GM23338 (cell line): ENCODE data around the gene POLR3E. TPM values are rescaled to one million over a fixed set of nuclear protein-coding genes. Genes with fewer than 3 reads are reported as not detected.

Experiments
- ATAC-seq: fragments of 200-7000 bp; cut with Tn5 transposase; 3 replicates; pipeline ENCODE4 v1.9.1; 2020
- DNase-seq: peaks from one replicate; pipeline ENCODE4 v3.0.0-alpha.2; 2015; ENCODE audit warnings: low spot score
- H2AFZ ChIP-seq: fragments of 200-600 bp; sonication (generic); 2 replicates; pipeline ENCODE4 v1.8.0; 2016; ENCODE audit warnings: antibody characterized with exemption, mild to moderate bottlenecking, moderate library complexity
- H3F3A ChIP-seq: fragments of 200-600 bp; sonication (generic); replicated peaks from 2 replicates; pipeline ENCODE4 v1.8.0; 2017; ENCODE audit warnings: antibody characterized with exemption, mixed run types, low read depth
- H3K27ac ChIP-seq: fragments of 200-600 bp; sonication (generic); 2 replicates; pipeline ENCODE4 v1.6.1; 2016; ENCODE audit warnings: low read depth
- H3K27me3 ChIP-seq: fragments of 200-600 bp; sonication (generic); 2 replicates; pipeline ENCODE4 v1.8.0; 2016; ENCODE audit warnings: mild to moderate bottlenecking, mixed run types, moderate library complexity; ENCODE audit not compliant: insufficient read depth
- H3K36me3 ChIP-seq: fragments of 200-600 bp; sonication (generic); 2 replicates; pipeline ENCODE4 v1.8.0; 2016; ENCODE audit warnings: mild to moderate bottlenecking; ENCODE audit not compliant: insufficient read depth
- H3K4me1 ChIP-seq: fragments of 200-600 bp; sonication (generic); 2 replicates; pipeline ENCODE4 v1.8.0; 2016; ENCODE audit warnings: mild to moderate bottlenecking, moderate library complexity; ENCODE audit not compliant: insufficient read depth
- H3K4me2 ChIP-seq: fragments of 200-600 bp; sonication (generic); 2 replicates; pipeline ENCODE4 v1.7.1; 2017; ENCODE audit warnings: mixed run types
- H3K4me3 ChIP-seq: fragments of 200-600 bp; sonication (generic); 2 replicates; pipeline ENCODE4 v1.6.1; 2016; ENCODE audit warnings: mixed run types
- H3K79me2 ChIP-seq: fragments of 200-600 bp; sonication (generic); replicated peaks from 2 replicates; pipeline ENCODE4 v1.8.0; 2017; ENCODE audit warnings: mild to moderate bottlenecking; ENCODE audit not compliant: insufficient read depth
- H3K9me2 ChIP-seq: fragments of 200-600 bp; sonication (generic); 2 replicates; pipeline ENCODE4 v1.8.0; 2017; ENCODE audit not compliant: insufficient read depth
- H4K20me1 ChIP-seq: fragments of 200-600 bp; sonication (generic); replicated peaks from 2 replicates; pipeline ENCODE4 v1.8.0; 2017; ENCODE audit warnings: mild to moderate bottlenecking; ENCODE audit not compliant: insufficient read depth
- H3K27ac Mint-ChIP-seq: 2 replicates; pipeline ENCODE4 v1.8.0; 2020; ENCODE audit warnings: inconsistent platforms, mild to moderate bottlenecking, moderate library complexity, mixed read lengths
- H3K27me3 Mint-ChIP-seq: 3 replicates; pipeline ENCODE4 v1.8.0; 2022; ENCODE audit warnings: low read depth, mild to moderate bottlenecking, moderate library complexity, mixed read lengths, inconsistent platforms; ENCODE audit not compliant: insufficient read depth, poor library complexity
- H3K36me3 Mint-ChIP-seq: 3 replicates; pipeline ENCODE4 v1.8.0; 2021; ENCODE audit warnings: low read depth, mild to moderate bottlenecking, inconsistent platforms, moderate library complexity, mixed read lengths
- H3K4me1 Mint-ChIP-seq: 3 replicates; pipeline ENCODE4 v1.8.0; 2020; ENCODE audit warnings: mild to moderate bottlenecking, inconsistent platforms, mixed read lengths
- H3K4me3 Mint-ChIP-seq: 3 replicates; pipeline ENCODE4 v1.8.0; 2021; ENCODE audit warnings: moderate library complexity, mild to moderate bottlenecking, inconsistent platforms, mixed read lengths
- H3K9me3 Mint-ChIP-seq: 3 replicates; pipeline ENCODE4 v1.8.0; 2020; ENCODE audit warnings: moderate library complexity, mild to moderate bottlenecking, inconsistent platforms, mixed read lengths
- CREB1 ChIP-seq: fragments of 250-450 bp; sonication (Bioruptor Pico); IDR thresholded peaks from 2 replicates; pipeline ENCODE4 v1.5.0; 2020; ENCODE audit warnings: low read depth, mild to moderate bottlenecking, moderate library complexity
- CTCF ChIP-seq, 2 experiments: fragments of 200-600 bp in 1 of 2; sonication (generic) in 1 of 2; conservative IDR thresholded peaks; 2 replicates each; pipeline versions ENCODE4 v1.5.1 to v1.6.1; 2016 to 2017; ENCODE audit warnings: antibody characterized with exemption in 2 of 2, low read depth in 2 of 2, mild to moderate bottlenecking in 2 of 2, moderate library complexity in 1 of 2
- EZH2 ChIP-seq: fragments of 200-600 bp; sonication (generic); IDR thresholded peaks from one replicate; pipeline ENCODE4 v1.8.0; 2017; ENCODE audit warnings: antibody characterized with exemption, mild to moderate bottlenecking, low read depth; ENCODE audit not compliant: unreplicated experiment
- JUNB ChIP-seq: IDR thresholded peaks from one replicate; pipeline ENCODE4 v1.6.1; 2016; ENCODE audit warnings: antibody characterized with exemption; ENCODE audit not compliant: unreplicated experiment
- NANOG ChIP-seq: IDR thresholded peaks from 2 replicates; pipeline ENCODE4 v1.6.1; 2016; ENCODE audit warnings: antibody characterized with exemption, borderline replicate concordance
- POLR2AphosphoS5 ChIP-seq: IDR thresholded peaks from 2 replicates; pipeline ENCODE4 v1.6.1; 2016; ENCODE audit warnings: antibody characterized with exemption, low read depth
- REST ChIP-seq: IDR thresholded peaks from one replicate; pipeline ENCODE4 v1.6.1; 2018; ENCODE audit warnings: antibody characterized with exemption; ENCODE audit not compliant: unreplicated experiment
- STAT1 ChIP-seq: IDR thresholded peaks from one replicate; pipeline ENCODE4 v1.6.1; 2016; ENCODE audit warnings: antibody characterized with exemption; ENCODE audit not compliant: unreplicated experiment
- ZNF114 ChIP-seq: fragments of 250-450 bp; sonication (Bioruptor Pico); IDR thresholded peaks from 2 replicates; pipeline ENCODE4 v1.5.0; 2020; ENCODE audit warnings: mild to moderate bottlenecking, moderate library complexity
- ZNF331 ChIP-seq: fragments of 250-450 bp; sonication (Bioruptor Pico); IDR thresholded peaks from 2 replicates; pipeline ENCODE4 v1.5.0; 2020; ENCODE audit warnings: low read depth, mild to moderate bottlenecking, moderate library complexity
- polyA plus RNA-seq: library from polyadenylated mRNA; unstranded; fragments of >200 nt; fragmentation: Nextera tagmentation; extraction: Ambion mirVana; gene quantifications from 2 replicates; pipeline ENCODE4 v1.2.1, GENCODE V29; 2016
- total RNA-seq: library from RNA; depleted of rRNA; stranded (reverse); fragments of >200 nt; shearing (Covaris generic); gene quantifications from 2 replicates; pipeline ENCODE4 v1.2.3, GENCODE V29; 2014

Gene POLR3E
- total and polyA plus RNA-seq, 2 experiments from 2014 or later = 62.7 to 141 TPM

- H3K79me2 ChIP-seq = peaks cover 67% of the 10 kb centered on the region
- H3K27ac ChIP-seq = peak overlapping the region; percentile 87
- Mint-ChIP-seq H3K27ac (peak overlapping the region; percentile 81), H3K9me3 (peaks cover 3% of the 10 kb centered on the region; the same call in 1 of the 3 replicates), H3K4me1 (peaks cover 30% of the 10 kb centered on the region), H3K4me3 (no peak overlapping the region; the same call in 2 of the 3 replicates), H3K27me3 (no peaks in the 10 kb centered on the region), H3K36me3 (peaks cover 40% of the 10 kb centered on the region)
- no peak for TF ChIP-seq POLR2AphosphoS5
- no peak for TF ChIP-seq EZH2
- H3K4me3 ChIP-seq = no peak overlapping the region
- H4K20me1 ChIP-seq = peaks cover 6% of the 10 kb centered on the region
- H3K27me3 ChIP-seq = no peaks in the 10 kb centered on the region
- no peak for DNase-seq
- no peaks in the 10 kb centered on the region for H3F3A ChIP-seq
- no peaks in the 10 kb centered on the region; the same call in 1 of the 2 replicates for H3K9me2 ChIP-seq
- H3K4me2 ChIP-seq = peak overlapping the region; percentile 20
- no peak; the same call in 2 of the 3 replicates for ATAC-seq
- peaks cover 17% of the 10 kb centered on the region for H3K36me3 ChIP-seq
- H3K4me1 ChIP-seq = peaks cover 29% of the 10 kb centered on the region
- H2AFZ ChIP-seq = no peak overlapping the region
Measured at GRCh38 chr16:22353933-22354541, 56.8 kb downstream of the POLR3E start.

- no peak overlapping the region for H3K4me2 ChIP-seq
- no peaks in the 10 kb centered on the region for H3K27me3 ChIP-seq
- Mint-ChIP-seq H3K4me3 (no peak overlapping the region), H3K36me3 (peaks cover 27% of the 10 kb centered on the region; the same call in 2 of the 3 replicates), H3K4me1 (peaks cover 37% of the 10 kb centered on the region), H3K9me3 (peaks cover 3% of the 10 kb centered on the region; the same call in 1 of the 3 replicates), H3K27me3 (no peaks in the 10 kb centered on the region), H3K27ac (no peak overlapping the region)
- no peak overlapping the region for H3K4me3 ChIP-seq
- peak overlapping the region; percentile 35; the same call in 1 of the 2 replicates for H3K27ac ChIP-seq
- peaks cover 1% of the 10 kb centered on the region for H4K20me1 ChIP-seq
- H3K9me2 ChIP-seq = no peaks in the 10 kb centered on the region; the same call in 1 of the 2 replicates
- ATAC-seq = no peak
- no peak for TF ChIP-seq JUNB
- no peak for TF ChIP-seq ZNF331 (CRISPR knock-in tag)
- no peak for TF ChIP-seq REST
- no peak for TF ChIP-seq CREB1 (CRISPR knock-in tag)
- TF ChIP-seq POLR2AphosphoS5 = no peak
- no peak for TF ChIP-seq ZNF114 (CRISPR knock-in tag)
- no peak for TF ChIP-seq CTCF (conservative IDR thresholded peaks at IDR 0.05; ENCODE audit: low read depth in 2 of 2)
- TF ChIP-seq STAT1 = no peak
- TF ChIP-seq NANOG = no peak
- H3K79me2 ChIP-seq = peaks cover 76% of the 10 kb centered on the region
- peaks cover 44% of the 10 kb centered on the region for H3K4me1 ChIP-seq
- H2AFZ ChIP-seq = no peak overlapping the region
- 0 out of 2 replicates have a peak, but pooled peaks cover 4% of the 10 kb centered on the region for H3F3A ChIP-seq
- peaks cover 11% of the 10 kb centered on the region for H3K36me3 ChIP-seq
- DNase-seq = no peak
Measured at GRCh38 chr16:22355487-22355908, 58.3 kb downstream of the POLR3E start.
